Fibroblast of lung (primary cell): Measurements from ENCODE around the gene KCND2.

ENCODE experiments used
- CTCF ChIP-seq, 2 donors: IDR thresholded peaks in 1 of 2; conservative IDR thresholded peaks in 1 of 2; 1 replicate in 1 of 2; 2 replicates in 1 of 2; pipeline ENCODE4 v1.5.1; 2011 to 2012; ENCODE audit warnings: low read length in 2 of 2, control low read depth in 1 of 2, inconsistent platforms in 1 of 2, low read depth in 1 of 2, mild to moderate bottlenecking in 1 of 2
- EZH2 ChIP-seq: IDR thresholded peaks from 2 replicates; pipeline ENCODE4 v1.5.1; 2012; ENCODE audit warnings: low read length, control low read depth, mild to moderate bottlenecking; ENCODE audit errors: missing control alignments

GRCh38 chr7:120743128-120743527 lies 470.2 kb downstream of the KCND2 start:
- TF ChIP-seq CTCF (conservative IDR thresholded peaks at IDR 0.05 in 1 of 2, IDR thresholded peaks at IDR 0.05 in 1 of 2; ENCODE audit: low read depth in 1 of 2, low read length in 2 of 2) (no peak), EZH2 (no peak)
